ENCODE results near the gene B3GNT9.
A peak's percentile ranks its signal among the peaks of the same experiment; 100 is the strongest.

The B3GNT9 gene

DNA sequence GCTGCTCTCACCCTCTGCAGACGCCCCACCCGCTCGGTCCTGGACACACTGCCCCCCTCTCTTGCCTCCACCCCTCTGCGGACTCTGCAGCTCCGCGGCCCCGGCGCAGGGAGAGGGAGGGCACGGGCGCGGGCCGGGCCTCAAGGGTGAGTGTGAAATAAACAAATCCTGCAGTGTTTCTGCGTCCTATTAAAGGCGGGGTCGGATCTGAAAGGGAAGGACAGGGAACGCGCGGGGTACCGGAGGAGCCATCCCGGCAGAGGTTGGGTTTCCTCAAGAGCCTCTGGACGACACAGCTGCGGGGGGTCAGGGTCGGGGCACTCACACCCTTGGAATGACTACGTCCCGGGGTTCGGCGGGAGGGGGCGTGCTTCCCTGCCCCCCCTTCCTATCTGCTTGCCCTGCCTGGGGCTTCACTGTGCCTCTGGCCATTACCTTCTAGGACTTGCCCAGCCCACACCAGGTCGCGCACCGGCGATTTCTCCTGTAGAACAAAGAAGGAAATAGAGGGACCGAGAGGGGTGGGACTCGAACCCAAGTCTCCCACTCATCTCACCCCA is 13.3 kb upstream of the B3GNT9 start:
- H3K4me3 ChIP-seq (ENCODE audit: low read depth, low read length): peak overlapping the region; percentile 35
- TF ChIP-seq, protein P1, sequence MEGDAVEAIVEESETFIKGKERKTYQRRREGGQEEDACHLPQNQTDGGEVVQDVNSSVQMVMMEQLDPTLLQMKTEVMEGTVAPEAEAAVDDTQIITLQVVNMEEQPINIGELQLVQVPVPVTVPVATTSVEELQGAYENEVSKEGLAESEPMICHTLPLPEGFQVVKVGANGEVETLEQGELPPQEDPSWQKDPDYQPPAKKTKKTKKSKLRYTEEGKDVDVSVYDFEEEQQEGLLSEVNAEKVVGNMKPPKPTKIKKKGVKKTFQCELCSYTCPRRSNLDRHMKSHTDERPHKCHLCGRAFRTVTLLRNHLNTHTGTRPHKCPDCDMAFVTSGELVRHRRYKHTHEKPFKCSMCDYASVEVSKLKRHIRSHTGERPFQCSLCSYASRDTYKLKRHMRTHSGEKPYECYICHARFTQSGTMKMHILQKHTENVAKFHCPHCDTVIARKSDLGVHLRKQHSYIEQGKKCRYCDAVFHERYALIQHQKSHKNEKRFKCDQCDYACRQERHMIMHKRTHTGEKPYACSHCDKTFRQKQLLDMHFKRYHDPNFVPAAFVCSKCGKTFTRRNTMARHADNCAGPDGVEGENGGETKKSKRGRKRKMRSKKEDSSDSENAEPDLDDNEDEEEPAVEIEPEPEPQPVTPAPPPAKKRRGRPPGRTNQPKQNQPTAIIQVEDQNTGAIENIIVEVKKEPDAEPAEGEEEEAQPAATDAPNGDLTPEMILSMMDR (IDR thresholded peaks at IDR 0.05; ENCODE audit: control insufficient read depth, extremely low read depth, insufficient read depth): no peak
- DNase-seq (ENCODE audit: low read depth): no peak

DNA sequence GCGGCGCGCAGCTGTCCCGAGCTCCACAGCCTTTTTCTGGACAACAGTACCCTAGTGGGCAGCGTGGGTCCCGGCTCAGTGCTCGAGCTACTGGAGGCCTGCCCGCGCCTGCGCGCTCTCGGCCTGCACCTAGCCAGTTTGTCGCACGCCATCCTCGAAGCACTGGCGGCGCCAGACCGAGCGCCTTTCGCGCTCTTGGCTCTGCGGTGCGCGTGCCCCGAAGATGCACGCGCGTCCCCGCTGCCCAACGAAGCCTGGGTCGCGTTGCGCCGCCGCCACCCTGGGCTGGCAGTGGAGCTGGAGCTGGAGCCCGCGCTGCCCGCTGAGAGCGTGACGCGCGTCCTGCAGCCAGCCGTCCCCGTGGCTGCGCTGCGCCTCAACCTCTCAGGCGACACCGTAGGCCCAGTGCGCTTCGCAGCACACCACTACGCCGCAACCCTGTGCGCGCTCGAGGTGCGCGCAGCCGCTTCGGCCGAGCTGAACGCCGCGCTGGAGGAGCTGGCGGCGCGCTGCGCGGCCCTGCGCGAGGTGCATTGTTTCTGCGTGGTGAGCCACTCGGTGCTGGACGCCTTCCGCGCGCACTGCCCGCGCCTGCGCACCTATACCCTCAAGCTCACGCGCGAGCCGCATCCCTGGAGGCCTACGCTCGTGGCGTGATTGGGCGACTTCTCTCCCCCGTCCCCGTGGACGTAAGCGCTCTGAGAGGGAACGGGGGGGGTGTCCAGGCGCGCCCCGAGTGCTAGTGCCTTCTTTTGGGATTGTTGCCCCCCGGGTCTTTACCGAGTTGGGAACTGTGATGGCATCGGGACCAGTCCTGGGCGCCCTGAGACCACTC is 12.6 kb upstream of the B3GNT9 start:
- DNase-seq (ENCODE audit: low read depth): no peak
- H3K4me3 ChIP-seq (ENCODE audit: low read depth, low read length): peak overlapping the region; percentile 35
- TF ChIP-seq, protein P1 (IDR thresholded peaks at IDR 0.05; ENCODE audit: control insufficient read depth, extremely low read depth, insufficient read depth): no peak

DNA sequence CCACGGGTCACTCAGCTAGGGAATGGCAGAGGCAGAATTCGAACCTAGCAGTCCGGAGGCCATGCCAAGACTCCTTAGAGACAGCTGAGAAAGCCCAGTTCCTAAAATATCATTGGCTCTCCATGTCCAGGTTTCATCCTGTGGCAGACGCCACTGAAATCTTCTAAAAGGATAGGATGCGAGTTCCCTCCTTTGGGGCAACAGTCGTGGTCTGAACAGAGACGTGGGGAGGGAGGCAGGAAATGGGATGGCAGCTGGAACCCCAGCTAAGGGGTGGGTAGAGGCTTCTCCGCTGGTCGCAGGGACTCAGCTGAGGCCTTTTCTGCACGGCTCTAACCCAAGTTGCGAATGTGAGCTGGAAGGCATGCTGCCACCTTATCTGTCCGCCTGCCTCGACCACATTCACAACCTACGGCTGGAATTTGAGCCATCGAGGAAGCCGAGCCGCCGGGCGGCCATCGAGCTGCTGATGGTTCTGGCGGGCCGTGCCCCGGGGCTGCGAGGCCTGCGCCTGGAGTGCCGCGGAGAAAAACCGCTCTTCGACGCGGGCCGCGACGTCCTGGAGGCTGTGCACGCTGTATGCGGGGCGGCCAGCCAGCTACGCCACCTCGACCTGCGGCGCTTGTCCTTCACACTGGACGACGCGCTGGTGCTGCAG is 11.8 kb upstream of the B3GNT9 start:
- DNase-seq (ENCODE audit: low read depth): no peak
- TF ChIP-seq, protein P1 (IDR thresholded peaks at IDR 0.05; ENCODE audit: control insufficient read depth, extremely low read depth, insufficient read depth): no peak
- peak overlapping the region; percentile 92 for H3K4me3 ChIP-seq (ENCODE audit: low read depth, low read length)

DNA sequence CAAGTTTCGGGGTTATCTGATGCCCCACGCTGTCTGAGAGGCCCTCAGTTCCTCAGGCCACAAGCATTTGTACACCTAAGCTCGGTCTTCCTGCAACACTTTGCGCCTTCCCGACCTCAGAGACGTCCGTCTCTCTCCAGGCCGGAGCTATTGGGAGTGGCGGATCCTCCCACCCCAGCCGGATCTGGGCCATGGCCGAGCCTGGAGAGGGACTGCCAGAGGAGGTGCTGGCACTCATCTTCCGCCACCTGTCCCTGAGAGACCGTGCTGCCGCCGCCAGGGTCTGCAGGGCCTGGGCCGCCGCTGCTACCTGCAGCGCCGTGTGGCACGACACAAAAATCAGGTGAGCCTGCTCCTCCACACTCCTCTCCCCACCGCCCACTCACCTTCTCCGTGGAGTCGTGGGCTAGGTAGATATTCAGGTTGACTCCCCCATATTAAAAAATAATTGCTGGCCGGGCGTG is 10.8 kb upstream of the B3GNT9 start:
- DNase-seq (ENCODE audit: low read depth): peak; percentile 69
- peak overlapping the region; percentile 92 for H3K4me3 ChIP-seq (ENCODE audit: low read depth, low read length)
- TF ChIP-seq, protein P1 (IDR thresholded peaks at IDR 0.05; ENCODE audit: control insufficient read depth, extremely low read depth, insufficient read depth): no peak; the same call in 1 of the 2 replicates

DNA sequence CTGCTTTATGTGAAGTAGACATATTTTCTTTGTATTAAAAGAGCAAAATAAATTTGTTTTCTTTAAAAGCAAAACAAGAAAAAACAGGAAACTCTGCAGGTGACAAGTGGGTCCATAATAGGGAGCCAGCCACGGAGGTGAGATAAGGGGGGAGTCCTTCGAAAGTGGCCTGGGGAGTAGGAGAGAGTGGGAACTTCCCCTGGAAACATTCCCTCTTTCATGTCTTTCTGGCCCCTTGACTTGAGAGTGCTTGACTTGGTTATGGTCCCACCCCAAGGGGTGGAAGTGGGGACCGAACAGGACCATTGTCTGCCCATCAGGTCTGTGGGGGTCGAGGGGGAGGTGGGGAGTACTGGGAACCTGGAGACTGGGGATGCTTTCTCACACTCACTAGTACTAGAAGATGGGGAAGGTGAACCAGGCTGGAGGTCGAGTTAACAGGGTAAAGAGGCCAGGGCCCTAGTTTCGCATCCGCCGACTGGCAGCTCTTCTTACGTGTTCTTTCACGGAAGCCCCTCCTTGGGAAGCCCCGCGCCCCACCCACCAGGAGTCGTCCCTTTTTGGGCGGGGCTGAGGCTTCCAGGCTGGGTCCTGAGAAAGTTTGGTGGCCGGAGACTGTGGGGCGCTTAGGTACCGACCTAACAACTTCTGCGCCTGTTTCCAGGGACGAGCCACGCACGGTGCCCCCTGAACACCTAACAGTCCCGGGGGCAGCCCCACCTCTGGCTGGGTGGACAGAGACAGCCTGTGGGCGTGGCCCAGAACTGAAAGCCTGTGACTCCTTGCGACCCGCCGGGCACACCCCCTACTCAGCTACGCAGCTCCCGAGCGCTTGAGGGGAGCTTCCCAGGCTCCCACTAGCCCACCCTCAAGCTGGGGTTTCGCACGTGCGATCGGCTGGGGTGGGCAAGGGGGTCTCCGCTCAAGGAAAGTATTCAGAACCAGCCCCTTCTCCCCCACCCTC is 8.1 kb upstream of the B3GNT9 start:
- H3K4me3 ChIP-seq (ENCODE audit: low read depth, low read length): peak overlapping the region; percentile 92
- no peak for DNase-seq (ENCODE audit: low read depth)
- TF ChIP-seq, protein P1 (IDR thresholded peaks at IDR 0.05; ENCODE audit: control insufficient read depth, extremely low read depth, insufficient read depth): no peak
